Measurements from ENCODE around the gene LAMP1. TPM values are rescaled to one million over a fixed set of nuclear protein-coding genes. Genes with fewer than 3 reads are reported as not detected.

The LAMP1 gene
- total and polyA plus RNA-seq, 2 experiments from 2014 or later: 34.5 to 107 TPM

DNA sequence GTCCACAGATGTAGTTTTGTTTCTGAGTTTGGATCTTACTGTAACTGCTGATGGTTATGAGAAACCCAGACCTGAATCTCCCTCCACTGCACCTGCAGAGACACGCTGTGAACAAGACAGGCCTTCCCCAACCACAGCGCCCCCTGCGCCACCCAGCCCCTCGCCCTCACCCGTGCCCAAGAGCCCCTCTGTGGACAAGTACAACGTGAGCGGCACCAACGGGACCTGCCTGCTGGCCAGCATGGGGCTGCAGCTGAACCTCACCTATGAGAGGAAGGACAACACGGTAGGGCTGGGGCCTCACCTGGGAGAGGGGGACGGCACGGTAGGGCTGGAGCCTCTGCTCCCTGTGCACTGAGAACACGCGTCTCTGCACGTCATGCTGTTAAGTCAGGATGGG is 22.3 kb downstream of the LAMP1 start (continued):
- TF ChIP-seq, protein P1, sequence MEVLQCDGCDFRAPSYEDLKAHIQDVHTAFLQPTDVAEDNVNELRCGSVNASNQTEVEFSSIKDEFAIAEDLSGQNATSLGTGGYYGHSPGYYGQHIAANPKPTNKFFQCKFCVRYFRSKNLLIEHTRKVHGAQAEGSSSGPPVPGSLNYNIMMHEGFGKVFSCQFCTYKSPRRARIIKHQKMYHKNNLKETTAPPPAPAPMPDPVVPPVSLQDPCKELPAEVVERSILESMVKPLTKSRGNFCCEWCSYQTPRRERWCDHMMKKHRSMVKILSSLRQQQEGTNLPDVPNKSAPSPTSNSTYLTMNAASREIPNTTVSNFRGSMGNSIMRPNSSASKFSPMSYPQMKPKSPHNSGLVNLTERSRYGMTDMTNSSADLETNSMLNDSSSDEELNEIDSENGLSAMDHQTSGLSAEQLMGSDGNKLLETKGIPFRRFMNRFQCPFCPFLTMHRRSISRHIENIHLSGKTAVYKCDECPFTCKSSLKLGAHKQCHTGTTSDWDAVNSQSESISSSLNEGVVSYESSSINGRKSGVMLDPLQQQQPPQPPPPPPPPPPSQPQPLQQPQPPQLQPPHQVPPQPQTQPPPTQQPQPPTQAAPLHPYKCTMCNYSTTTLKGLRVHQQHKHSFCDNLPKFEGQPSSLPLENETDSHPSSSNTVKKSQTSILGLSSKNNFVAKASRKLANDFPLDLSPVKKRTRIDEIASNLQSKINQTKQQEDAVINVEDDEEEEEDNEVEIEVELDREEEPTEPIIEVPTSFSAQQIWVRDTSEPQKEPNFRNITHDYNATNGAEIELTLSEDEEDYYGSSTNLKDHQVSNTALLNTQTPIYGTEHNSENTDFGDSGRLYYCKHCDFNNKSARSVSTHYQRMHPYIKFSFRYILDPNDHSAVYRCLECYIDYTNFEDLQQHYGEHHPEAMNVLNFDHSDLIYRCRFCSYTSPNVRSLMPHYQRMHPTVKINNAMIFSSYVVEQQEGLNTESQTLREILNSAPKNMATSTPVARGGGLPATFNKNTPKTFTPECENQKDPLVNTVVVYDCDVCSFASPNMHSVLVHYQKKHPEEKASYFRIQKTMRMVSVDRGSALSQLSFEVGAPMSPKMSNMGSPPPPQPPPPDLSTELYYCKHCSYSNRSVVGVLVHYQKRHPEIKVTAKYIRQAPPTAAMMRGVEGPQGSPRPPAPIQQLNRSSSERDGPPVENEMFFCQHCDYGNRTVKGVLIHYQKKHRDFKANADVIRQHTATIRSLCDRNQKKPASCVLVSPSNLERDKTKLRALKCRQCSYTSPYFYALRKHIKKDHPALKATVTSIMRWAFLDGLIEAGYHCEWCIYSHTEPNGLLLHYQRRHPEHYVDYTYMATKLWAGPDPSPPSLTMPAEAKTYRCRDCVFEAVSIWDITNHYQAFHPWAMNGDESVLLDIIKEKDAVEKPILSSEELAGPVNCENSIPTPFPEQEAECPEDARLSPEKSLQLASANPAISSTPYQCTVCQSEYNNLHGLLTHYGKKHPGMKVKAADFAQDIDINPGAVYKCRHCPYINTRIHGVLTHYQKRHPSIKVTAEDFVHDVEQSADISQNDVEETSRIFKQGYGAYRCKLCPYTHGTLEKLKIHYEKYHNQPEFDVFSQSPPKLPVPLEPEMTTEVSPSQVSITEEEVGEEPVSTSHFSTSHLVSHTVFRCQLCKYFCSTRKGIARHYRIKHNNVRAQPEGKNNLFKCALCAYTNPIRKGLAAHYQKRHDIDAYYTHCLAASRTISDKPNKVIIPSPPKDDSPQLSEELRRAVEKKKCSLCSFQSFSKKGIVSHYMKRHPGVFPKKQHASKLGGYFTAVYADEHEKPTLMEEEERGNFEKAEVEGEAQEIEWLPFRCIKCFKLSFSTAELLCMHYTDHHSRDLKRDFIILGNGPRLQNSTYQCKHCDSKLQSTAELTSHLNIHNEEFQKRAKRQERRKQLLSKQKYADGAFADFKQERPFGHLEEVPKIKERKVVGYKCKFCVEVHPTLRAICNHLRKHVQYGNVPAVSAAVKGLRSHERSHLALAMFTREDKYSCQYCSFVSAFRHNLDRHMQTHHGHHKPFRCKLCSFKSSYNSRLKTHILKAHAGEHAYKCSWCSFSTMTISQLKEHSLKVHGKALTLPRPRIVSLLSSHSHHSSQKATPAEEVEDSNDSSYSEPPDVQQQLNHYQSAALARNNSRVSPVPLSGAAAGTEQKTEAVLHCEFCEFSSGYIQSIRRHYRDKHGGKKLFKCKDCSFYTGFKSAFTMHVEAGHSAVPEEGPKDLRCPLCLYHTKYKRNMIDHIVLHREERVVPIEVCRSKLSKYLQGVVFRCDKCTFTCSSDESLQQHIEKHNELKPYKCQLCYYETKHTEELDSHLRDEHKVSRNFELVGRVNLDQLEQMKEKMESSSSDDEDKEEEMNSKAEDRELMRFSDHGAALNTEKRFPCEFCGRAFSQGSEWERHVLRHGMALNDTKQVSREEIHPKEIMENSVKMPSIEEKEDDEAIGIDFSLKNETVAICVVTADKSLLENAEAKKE (CRISPR knock-in tag; IDR thresholded peaks at IDR 0.05): no peak
- TF ChIP-seq CREB1 (CRISPR knock-in tag; IDR thresholded peaks at IDR 0.05; ENCODE audit: low read depth): no peak
- TF ChIP-seq, protein P2, sequence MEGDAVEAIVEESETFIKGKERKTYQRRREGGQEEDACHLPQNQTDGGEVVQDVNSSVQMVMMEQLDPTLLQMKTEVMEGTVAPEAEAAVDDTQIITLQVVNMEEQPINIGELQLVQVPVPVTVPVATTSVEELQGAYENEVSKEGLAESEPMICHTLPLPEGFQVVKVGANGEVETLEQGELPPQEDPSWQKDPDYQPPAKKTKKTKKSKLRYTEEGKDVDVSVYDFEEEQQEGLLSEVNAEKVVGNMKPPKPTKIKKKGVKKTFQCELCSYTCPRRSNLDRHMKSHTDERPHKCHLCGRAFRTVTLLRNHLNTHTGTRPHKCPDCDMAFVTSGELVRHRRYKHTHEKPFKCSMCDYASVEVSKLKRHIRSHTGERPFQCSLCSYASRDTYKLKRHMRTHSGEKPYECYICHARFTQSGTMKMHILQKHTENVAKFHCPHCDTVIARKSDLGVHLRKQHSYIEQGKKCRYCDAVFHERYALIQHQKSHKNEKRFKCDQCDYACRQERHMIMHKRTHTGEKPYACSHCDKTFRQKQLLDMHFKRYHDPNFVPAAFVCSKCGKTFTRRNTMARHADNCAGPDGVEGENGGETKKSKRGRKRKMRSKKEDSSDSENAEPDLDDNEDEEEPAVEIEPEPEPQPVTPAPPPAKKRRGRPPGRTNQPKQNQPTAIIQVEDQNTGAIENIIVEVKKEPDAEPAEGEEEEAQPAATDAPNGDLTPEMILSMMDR (conservative IDR thresholded peaks at IDR 0.05; ENCODE audit: low read depth in 2 of 2): peak in 1 of 2 experiments; percentile 12; a peak in 1 of 4 replicates

- H3K9me3 Mint-ChIP-seq: no peaks in the 10 kb centered on the region
These were observed 23.3 kb downstream of the LAMP1 start for GRCh38 chr13:113320226-113320875.

More at GRCh38 chr13:113320226-113320875, 23.3 kb downstream of the LAMP1 start:
- Histone ChIP-seq H3K4me1 (ENCODE audit: insufficient read depth) (no peaks in the 10 kb centered on the region), H3K79me2 (replicated peaks; ENCODE audit: insufficient read depth) (no peaks in the 10 kb centered on the region; the same call in 1 of the 2 replicates), H3K36me3 (ENCODE audit: insufficient read depth) (peaks cover 21% of the 10 kb centered on the region), H4K20me1 (replicated peaks; ENCODE audit: insufficient read depth) (peaks cover 9% of the 10 kb centered on the region; the same call in 1 of the 2 replicates), H3F3A (replicated peaks; ENCODE audit: low read depth) (peaks cover 44% of the 10 kb centered on the region), H3K27ac (ENCODE audit: low read depth) (no peak overlapping the region), H3K4me2 (no peak overlapping the region), H3K4me3 (no peak overlapping the region), H3K27me3 (ENCODE audit: insufficient read depth) (no peaks in the 10 kb centered on the region), H2AFZ (no peak overlapping the region), H3K9me2 (ENCODE audit: insufficient read depth) (no peaks in the 10 kb centered on the region)
- DNase-seq (ENCODE audit: low spot score) (no peak), ATAC-seq (no peak)
- Mint-ChIP-seq H3K36me3 (ENCODE audit: low read depth) (peaks cover 63% of the 10 kb centered on the region), H3K27me3 (ENCODE audit: insufficient read depth, low read depth, poor library complexity) (peaks cover 11% of the 10 kb centered on the region), H3K27ac (peak overlapping the region; percentile 16; the same call in 1 of the 2 replicates), H3K4me3 (no peak overlapping the region), H3K4me1 (no peaks in the 10 kb centered on the region)
- TF ChIP-seq ZNF114 (CRISPR knock-in tag; IDR thresholded peaks at IDR 0.05) (no peak), JUNB (IDR thresholded peaks at IDR 0.05; ENCODE audit: unreplicated experiment) (no peak), POLR2AphosphoS5 (IDR thresholded peaks at IDR 0.05; ENCODE audit: low read depth) (0 out of 2 replicates have a peak, but pooled peaks have one; percentile 27)

All from GM23338 (cell line).